Endothelial cell of umbilical vein (primary cell): ENCODE results near the gene PHLPP1. TPM values are rescaled to one million over a fixed set of nuclear protein-coding genes. Genes with fewer than 3 reads are reported as not detected.

ENCODE experiments used
- BruUV-seq: library from RNA; stranded (reverse); fragments of 400-500 nt; replicated peaks from 2 replicates; lab custom pipeline; 2021; lab: Mats Ljungman, UMichigan
- CTCF ChIA-PET: fragments of 300-600, 350-600 bp; sonication (Branson Sonifier 250); formaldehyde crosslinking; loops from one replicate; lab custom pipeline; 2021; ENCODE audit warnings: antibody characterized with exemption, inconsistent platforms; lab: Charles Lee
- POLR2A ChIA-PET: fragments of 300-600, 350-600 bp; sonication (Branson Sonifier 250); formaldehyde crosslinking; loops from one replicate; lab custom pipeline; 2021; ENCODE audit warnings: antibody characterized with exemption, inconsistent platforms; lab: Charles Lee
- DNase-seq: peaks from one replicate; pipeline ENCODE4 v3.0.0-alpha.2; 2011; ENCODE audit warnings: low read depth, low spot score
- FAIRE-seq: peaks from 2 replicates; lab custom pipeline; 2011; peaks lifted over from hg19 to GRCh38; lab: Jason Lieb, UNC
- H2AFZ ChIP-seq: 2 replicates; pipeline ENCODE4 v1.6.0; 2012; ENCODE audit warnings: low read depth, low read length, control low read depth, inconsistent platforms
- H3K27ac ChIP-seq: 2 replicates; pipeline ENCODE4 v1.5.1; 2011; ENCODE audit warnings: low read depth, mild to moderate bottlenecking, control low read depth, low read length, moderate library complexity; ENCODE audit not compliant: insufficient read depth
- H3K27me3 ChIP-seq, 2 experiments: 2 replicates each; pipeline versions ENCODE4 v1.6.0 to v1.6.1; 2011; ENCODE audit warnings: low read length in 2 of 2, mixed read lengths in 1 of 2; ENCODE audit not compliant: control insufficient read depth in 2 of 2, insufficient read depth in 2 of 2
- H3K36me3 ChIP-seq, 2 experiments: 2 replicates in 1 of 2; 3 replicates in 1 of 2; pipeline ENCODE4 v1.5.1; 2011; ENCODE audit warnings: low read length in 2 of 2, mild to moderate bottlenecking in 1 of 2, moderate library complexity in 1 of 2; ENCODE audit not compliant: control insufficient read depth in 2 of 2, insufficient read depth in 2 of 2; ENCODE audit errors: extremely low read depth in 1 of 2
- H3K4me1 ChIP-seq: 3 replicates; pipeline ENCODE4 v1.5.1; 2011; ENCODE audit warnings: mild to moderate bottlenecking, low read length; ENCODE audit not compliant: control insufficient read depth, insufficient read depth; ENCODE audit errors: extremely low read depth
- H3K4me2 ChIP-seq: 2 replicates; pipeline ENCODE4 v1.6.1; 2011; ENCODE audit warnings: low read length, control low read depth, mixed read lengths; ENCODE audit not compliant: insufficient read depth
- H3K4me3 ChIP-seq, 3 experiments: fragments of 200-600 bp in 1 of 3; sonication (generic), shearing (Covaris generic) in 1 of 3; replicated peaks in 1 of 3; 2 replicates each; pipeline ENCODE4 v1.5.1; 2011 to 2016; ENCODE audit warnings: control low read depth in 3 of 3, low read length in 3 of 3, mild to moderate bottlenecking in 2 of 3, inconsistent platforms in 1 of 3, low read depth in 1 of 3, moderate library complexity in 1 of 3; ENCODE audit not compliant: insufficient read depth in 1 of 3
- H3K79me2 ChIP-seq: 2 replicates; pipeline ENCODE4 v1.6.0; 2012; ENCODE audit warnings: low read length, inconsistent platforms; ENCODE audit not compliant: control insufficient read depth, insufficient read depth
- H3K9ac ChIP-seq: replicated peaks from 2 replicates; pipeline ENCODE3; 2011; ENCODE audit warnings: low read length, control low read depth; ENCODE audit not compliant: insufficient read depth; ENCODE audit errors: extremely low read depth
- H3K9me1 ChIP-seq: replicated peaks from 3 replicates; pipeline ENCODE4 v1.6.0; 2011; ENCODE audit warnings: mild to moderate bottlenecking, low read length; ENCODE audit not compliant: control insufficient read depth, insufficient read depth; ENCODE audit errors: extremely low read depth
- H3K9me3 ChIP-seq: replicated peaks from 2 replicates; pipeline ENCODE4 v1.5.1; 2012; ENCODE audit warnings: low read length, inconsistent platforms; ENCODE audit not compliant: control insufficient read depth, insufficient read depth
- H4K20me1 ChIP-seq: replicated peaks from 2 replicates; pipeline ENCODE3; 2011; ENCODE audit warnings: mild to moderate bottlenecking, low read length; ENCODE audit not compliant: control insufficient read depth, insufficient read depth; ENCODE audit errors: extremely low read depth
- CTCF ChIP-seq, 2 donors: IDR thresholded peaks; 1 replicate in 1 of 2; 2 replicates in 1 of 2; pipeline ENCODE4 v1.5.1; 2011; ENCODE audit warnings: low read length in 2 of 2, mild to moderate bottlenecking in 2 of 2, moderate library complexity in 2 of 2, control low read depth in 1 of 2, inconsistent platforms in 1 of 2, low read depth in 1 of 2; ENCODE audit not compliant: insufficient read depth in 1 of 2; ENCODE audit errors: extremely low read depth in 1 of 2
- EZH2 ChIP-seq: IDR thresholded peaks from 2 replicates; pipeline ENCODE4 v1.6.1; 2012; ENCODE audit warnings: borderline replicate concordance, low read depth, mild to moderate bottlenecking, moderate library complexity, low read length, inconsistent platforms; ENCODE audit not compliant: severe bottlenecking
- FOS ChIP-seq: IDR thresholded peaks from 2 replicates; pipeline ENCODE4 v1.6.1; 2011; ENCODE audit warnings: mild to moderate bottlenecking, low read length, moderate library complexity, borderline replicate concordance; ENCODE audit not compliant: insufficient read depth
- GATA2 ChIP-seq: IDR thresholded peaks from 2 replicates; pipeline ENCODE4 v1.7.0; 2011; ENCODE audit warnings: low read depth, mild to moderate bottlenecking, moderate library complexity, mixed read lengths, low read length; ENCODE audit not compliant: insufficient read length, insufficient read depth
- JUN ChIP-seq: IDR thresholded peaks from 2 replicates; pipeline ENCODE4 v1.6.1; 2011; ENCODE audit warnings: borderline replicate concordance, low read depth; ENCODE audit not compliant: insufficient read length, insufficient read depth
- MAX ChIP-seq: IDR thresholded peaks from 2 replicates; pipeline ENCODE4 v1.6.1; 2011; ENCODE audit not compliant: insufficient read depth, insufficient read length
- MYC ChIP-seq: IDR thresholded peaks from one replicate; pipeline ENCODE4 v1.6.1; 2011; ENCODE audit warnings: mild to moderate bottlenecking, low read depth, low read length
- POLR2A ChIP-seq: IDR thresholded peaks from 2 replicates; pipeline ENCODE4 v1.6.1; 2012; ENCODE audit warnings: low read depth, mild to moderate bottlenecking, control low read depth, low read length
- POLR2AphosphoS5 ChIP-seq: IDR thresholded peaks from 2 replicates; pipeline ENCODE4 v1.6.1; 2012; ENCODE audit warnings: low read depth, mild to moderate bottlenecking, control low read depth, low read length, moderate library complexity; ENCODE audit not compliant: insufficient read depth
- dilution Hi-C: fragments of 300-500 bp; cut with MboI; formaldehyde crosslinking; loops from one replicate; pipeline ENCODE4 v1.15.0; 2019; ENCODE audit warnings: low sequenced_read_pairs; ENCODE audit not compliant: extremely low pct_ligation_motif_present
- intact Hi-C: fragments of 100-400 bp; cut with micrococcal nuclease; formaldehyde crosslinking; loops from one replicate; pipeline ENCODE4 v1.10.0; 2022
- polyA plus RNA-seq, 4 experiments: library from polyadenylated mRNA; depleted of rRNA in 3 of 4; stranded (reverse) in 3 of 4; unstranded in 1 of 4; fragments of >200 nt; gene quantifications; 2 replicates each; pipeline versions ENCODE4 v1.2.1 to v1.2.3, GENCODE V29; 2011 to 2012; ENCODE audit warnings: missing spikeins in 1 of 4
- total RNA-seq: library from RNA; stranded (reverse); gene quantifications from 2 replicates; pipeline ENCODE4 v1.2.3, GENCODE V29; 2021

The PHLPP1 gene
- total and polyA plus RNA-seq, 2 donors (not counting 3 experiments of a cell fraction or from before 2014, with no cell fraction given): 4.0 to 10.8 TPM

- Histone ChIP-seq H3K4me2 (peak overlapping the region; percentile 16), H3K4me3 (no peak overlapping the region), H2AFZ (no peak overlapping the region), H3K4me1 (peaks cover 10% of the 10 kb centered on the region), H3K9me1 (no peaks in the 10 kb centered on the region), H4K20me1 (no peaks in the 10 kb centered on the region), H3K36me3 (no peaks in the 10 kb centered on the region), H3K9ac (no peak overlapping the region), H3K27ac (no peak overlapping the region), H3K79me2 (no peaks in the 10 kb centered on the region), H3K9me3 (no peaks in the 10 kb centered on the region), H3K27me3 (no peaks in the 10 kb centered on the region)
- intact Hi-C loops (no loop called here), dilution Hi-C loops (no loop called here)
- TF ChIP-seq GATA2: no peak
- peak; percentile 73 for TF ChIP-seq FOS
- POLR2A ChIA-PET: no interaction called here
- DNase-seq: peak; percentile 37
- BruUV-seq: no TSS peak
- CTCF ChIA-PET: interaction anchor here (0.8 to 1.8 kb wide), 4 partner anchors 8 to 199 kb away, joined by 3 to 5 read pairs (median 4); no protein-coding TSS in a partner anchor
- FAIRE-seq: peak; percentile 8
These were observed 44.5 kb downstream of the PHLPP1 start for GRCh38 chr18:62759704-62760402.

- H3K27ac ChIP-seq: no peak overlapping the region
These were observed 45.0 kb downstream of the PHLPP1 start for GRCh38 chr18:62760403-62760734.

More at GRCh38 chr18:62760403-62760734, 45.0 kb downstream of the PHLPP1 start:
- Histone ChIP-seq H3K9ac (no peak overlapping the region), H2AFZ (no peak overlapping the region), H3K27me3 (no peaks in the 10 kb centered on the region), H3K36me3 (no peaks in the 10 kb centered on the region), H3K4me1 (peaks cover 10% of the 10 kb centered on the region), H3K79me2 (no peaks in the 10 kb centered on the region), H3K4me2 (no peak overlapping the region), H4K20me1 (no peaks in the 10 kb centered on the region), H3K9me1 (no peaks in the 10 kb centered on the region), H3K9me3 (no peaks in the 10 kb centered on the region), H3K4me3 (no peak overlapping the region)
- TF ChIP-seq POLR2AphosphoS5 (no peak), JUN (no peak), MYC (no peak), FOS (no peak), EZH2 (no peak), POLR2A (no peak), MAX (no peak), CTCF (IDR thresholded peaks at IDR 0.05; ENCODE audit: extremely low read depth in 1 of 2, insufficient read depth in 1 of 2, low read depth in 1 of 2, low read length in 2 of 2) (no peak), GATA2 (no peak)
- POLR2A ChIA-PET: no interaction called here
- dilution Hi-C loops: no loop called here
- FAIRE-seq: no peak
- intact Hi-C loops: no loop called here
- no peak for DNase-seq
- BruUV-seq: no TSS peak
- CTCF ChIA-PET: no interaction called here
